NK-92 treated with Interleukin-12 subunit alpha and Interleukin-12 subunit beta, amount 100 ng/mL, for 24 hours (cell line): ENCODE data around the gene BAZ1B.
"Not testable (repeated sequence)": the region's sequence is repeated elsewhere in the genome, so short reads cannot be mapped to it uniquely, and the experiment has no call there.

Source experiments
- DNase-seq: peaks from one replicate; lab custom pipeline; 2025; lab: John Stamatoyannopoulos, UW

Gene BAZ1B

GRCh38 chr7:73427902-73428787 lies 93.9 kb downstream of the BAZ1B start:
- DNase-seq: no peak

- no peak for DNase-seq
Observed at GRCh38 chr7:73426016-73426415, 96.1 kb downstream of the BAZ1B start.

- no peak for DNase-seq
Observed at GRCh38 chr7:73425356-73425983, 96.6 kb downstream of the BAZ1B start.

GRCh38 chr7:73424489-73424885 lies 97.6 kb downstream of the BAZ1B start:
- no peak for DNase-seq

GRCh38 chr7:73423519-73424488 lies 98.3 kb downstream of the BAZ1B start:
- no peak for DNase-seq

- not testable (repeated sequence) for DNase-seq
Observed at GRCh38 chr7:73420610-73421009, 101.5 kb downstream of the BAZ1B start.

GRCh38 chr7:73420016-73420415 lies 102.1 kb downstream of the BAZ1B start:
- DNase-seq: not testable (repeated sequence)

- no peak for DNase-seq
Observed at GRCh38 chr7:73418113-73418703, 103.9 kb downstream of the BAZ1B start.

GRCh38 chr7:73410541-73411131 lies 111.5 kb downstream of the BAZ1B start:
- DNase-seq: not testable (repeated sequence)

- not testable (repeated sequence) for DNase-seq
Observed at GRCh38 chr7:73404860-73405259, 117.2 kb downstream of the BAZ1B start.

- not testable (repeated sequence) for DNase-seq
Observed at GRCh38 chr7:73399185-73400050, 122.7 kb downstream of the BAZ1B start.

GRCh38 chr7:73397521-73398281 lies 124.4 kb downstream of the BAZ1B start:
- no peak for DNase-seq

- no peak for DNase-seq
Observed at GRCh38 chr7:73395538-73396503, 126.3 kb downstream of the BAZ1B start.

GRCh38 chr7:73394422-73394821 lies 127.7 kb downstream of the BAZ1B start:
- no peak for DNase-seq

GRCh38 chr7:73391396-73391795 lies 130.7 kb downstream of the BAZ1B start:
- DNase-seq: no peak
